SU-DHL-6 (cell line): ENCODE results near the gene TOGARAM2.

ENCODE experiments used
- H2AFZ ChIP-seq: fragments of 200-600 bp; sonication (generic); 2 replicates; pipeline ENCODE4 v1.6.1; 2014; ENCODE audit warnings: low read depth, mild to moderate bottlenecking, moderate library complexity, mixed read lengths, antibody characterized with exemption, low read length; ENCODE audit not compliant: severe bottlenecking
- H3F3A ChIP-seq: fragments of 200-600 bp; shearing (Covaris generic); 2 replicates; pipeline ENCODE4 v1.6.0; 2016; ENCODE audit warnings: antibody characterized with exemption, mild to moderate bottlenecking; ENCODE audit not compliant: insufficient read depth
- H3K27ac ChIP-seq: fragments of 200-600 bp; sonication (generic); 2 replicates; pipeline ENCODE4 v1.5.1; 2016; ENCODE audit warnings: low read depth, mild to moderate bottlenecking, low read length, moderate library complexity, mixed read lengths
- H3K27me3 ChIP-seq: fragments of 200-600 bp; sonication (generic), shearing (Covaris generic); 2 replicates; pipeline ENCODE4 v1.6.0; 2014; ENCODE audit warnings: mild to moderate bottlenecking, low read length
- H3K36me3 ChIP-seq: fragments of 200-600 bp; sonication (generic); 2 replicates; pipeline ENCODE4 v1.6.1; 2014; ENCODE audit warnings: mild to moderate bottlenecking, low read length, mixed read lengths
- H3K4me2 ChIP-seq: fragments of 300-600, 200-600 bp; shearing (Covaris generic), sonication (generic); 2 replicates; pipeline ENCODE4 v1.6.0; 2014; ENCODE audit warnings: low read length, low read depth, mild to moderate bottlenecking; ENCODE audit not compliant: poor library complexity, severe bottlenecking
- H3K4me3 ChIP-seq: fragments of 200-600 bp; sonication (generic); 2 replicates; pipeline ENCODE4 v1.5.1; 2014; ENCODE audit warnings: antibody characterized with exemption, low read length, mild to moderate bottlenecking, mixed read lengths; ENCODE audit not compliant: insufficient read depth, poor library complexity, severe bottlenecking
- H3K79me2 ChIP-seq: fragments of 200-600 bp; sonication (generic); 2 replicates; pipeline ENCODE4 v1.6.1; 2014; ENCODE audit warnings: mild to moderate bottlenecking, low read length, moderate library complexity; ENCODE audit not compliant: insufficient read depth
- H3K9ac ChIP-seq: fragments of 200-600 bp; sonication (generic); 2 replicates; pipeline ENCODE4 v1.7.0; 2014; ENCODE audit warnings: mild to moderate bottlenecking, low read length
- H3K9me2 ChIP-seq: fragments of 200-600 bp; sonication (generic); replicated peaks from 2 replicates; pipeline ENCODE4 v1.6.1; 2014; ENCODE audit warnings: low read length; ENCODE audit not compliant: insufficient read depth
- H3K9me3 ChIP-seq: fragments of 200-600 bp; sonication (generic); 2 replicates; pipeline ENCODE4 v1.6.1; 2014; ENCODE audit warnings: low read length, mixed read lengths; ENCODE audit not compliant: insufficient read depth
- H4K20me1 ChIP-seq: fragments of 200-600 bp; sonication (generic); 2 replicates; pipeline ENCODE4 v1.6.1; 2014; ENCODE audit warnings: low read depth, mild to moderate bottlenecking, antibody characterized with exemption, low read length, moderate library complexity, mixed read lengths
- CTCF ChIP-seq: fragments of 200-600 bp; sonication (generic); IDR thresholded peaks from one replicate; pipeline ENCODE4 v1.5.1; 2017; ENCODE audit warnings: antibody characterized with exemption, mild to moderate bottlenecking, low read length, moderate library complexity; ENCODE audit not compliant: insufficient read depth, poor library complexity, severe bottlenecking
- EZH2phosphoT487 ChIP-seq: fragments of 200-600 bp; sonication (generic), shearing (Covaris generic); conservative IDR thresholded peaks from 2 replicates; pipeline ENCODE4 v1.6.1; 2018; ENCODE audit warnings: mild to moderate bottlenecking, antibody characterized with exemption, low read length, moderate library complexity, mixed read lengths

Gene TOGARAM2

GRCh38 chr2:29016504-29016903 is 35.4 kb downstream of the TOGARAM2 start:
- no peaks in the 10 kb centered on the region for H3K79me2 ChIP-seq
- no peaks in the 10 kb centered on the region for H3K9me2 ChIP-seq
- H3K4me3 ChIP-seq = no peak overlapping the region
- no peak overlapping the region for H3K27ac ChIP-seq
- H3K4me2 ChIP-seq = no peak overlapping the region
- no peak overlapping the region for H2AFZ ChIP-seq
- no peaks in the 10 kb centered on the region for H3K36me3 ChIP-seq
- no peak for TF ChIP-seq CTCF
- no peak for TF ChIP-seq EZH2phosphoT487
- no peak overlapping the region for H3K9ac ChIP-seq
- no peaks in the 10 kb centered on the region for H3K9me3 ChIP-seq
- H3F3A ChIP-seq = no peaks in the 10 kb centered on the region
- H4K20me1 ChIP-seq = no peaks in the 10 kb centered on the region
- no peaks in the 10 kb centered on the region for H3K27me3 ChIP-seq

- Histone ChIP-seq H3K9me3 (no peaks in the 10 kb centered on the region), H3K36me3 (no peaks in the 10 kb centered on the region), H3K79me2 (no peaks in the 10 kb centered on the region), H3K4me2 (no peak overlapping the region), H3F3A (no peaks in the 10 kb centered on the region), H2AFZ (no peak overlapping the region), H4K20me1 (no peaks in the 10 kb centered on the region), H3K9me2 (no peaks in the 10 kb centered on the region), H3K9ac (no peak overlapping the region), H3K27me3 (no peaks in the 10 kb centered on the region), H3K4me3 (no peak overlapping the region), H3K27ac (no peak overlapping the region)
- no peak for TF ChIP-seq CTCF
- no peak for TF ChIP-seq EZH2phosphoT487
These were observed 36.8 kb downstream of the TOGARAM2 start for GRCh38 chr2:29017716-29018435.

GRCh38 chr2:29021886-29022285 is 40.8 kb downstream of the TOGARAM2 start:
- Histone ChIP-seq H3K4me3 (no peak overlapping the region), H3K9me3 (no peaks in the 10 kb centered on the region), H3F3A (no peaks in the 10 kb centered on the region), H3K36me3 (no peaks in the 10 kb centered on the region), H3K27me3 (no peaks in the 10 kb centered on the region), H3K4me2 (no peak overlapping the region), H4K20me1 (no peaks in the 10 kb centered on the region), H2AFZ (no peak overlapping the region), H3K79me2 (no peaks in the 10 kb centered on the region), H3K9ac (no peak overlapping the region), H3K9me2 (no peaks in the 10 kb centered on the region), H3K27ac (no peak overlapping the region)
- TF ChIP-seq EZH2phosphoT487 (no peak), CTCF (no peak)
